ENCODE data around the gene ABI3.

The ABI3 gene

GRCh38 chr17:49198211-49198610 is 12.3 kb upstream of the ABI3 start:
- no peak for DNase-seq

DNA sequence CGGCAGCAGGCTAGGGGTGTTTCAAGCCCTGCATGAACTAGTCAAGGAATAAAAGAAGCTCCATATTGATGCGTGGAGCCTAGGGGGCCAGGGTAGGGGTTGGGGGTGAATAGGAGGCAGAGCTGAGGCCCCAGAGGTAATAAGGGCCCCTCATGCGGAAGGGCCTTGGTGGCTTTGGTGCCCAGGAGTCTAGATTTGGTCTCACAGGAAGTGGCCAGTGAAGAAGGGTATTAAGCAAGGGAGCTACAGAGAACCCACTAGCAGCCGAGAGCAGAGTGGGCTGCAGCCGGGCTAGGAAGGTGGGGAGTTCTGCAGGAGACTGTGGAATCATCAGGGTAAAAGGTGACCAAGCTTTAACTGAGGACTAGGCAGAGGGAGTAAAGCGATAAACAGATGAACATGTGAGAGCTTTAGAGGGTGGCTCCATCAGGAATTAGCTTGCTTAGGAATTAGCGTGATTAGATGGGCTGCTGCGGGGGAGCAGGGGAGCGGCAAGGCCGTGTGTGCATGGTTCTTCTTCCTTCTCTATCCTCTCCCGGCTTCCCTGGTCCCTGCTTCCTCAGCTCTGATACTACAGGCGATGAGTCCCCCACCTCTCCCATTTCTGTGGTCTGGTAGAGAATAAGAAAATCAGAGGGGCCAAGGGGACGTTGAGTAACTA is 10.0 kb upstream of the ABI3 start:
- DNase-seq, result no peak

DNA sequence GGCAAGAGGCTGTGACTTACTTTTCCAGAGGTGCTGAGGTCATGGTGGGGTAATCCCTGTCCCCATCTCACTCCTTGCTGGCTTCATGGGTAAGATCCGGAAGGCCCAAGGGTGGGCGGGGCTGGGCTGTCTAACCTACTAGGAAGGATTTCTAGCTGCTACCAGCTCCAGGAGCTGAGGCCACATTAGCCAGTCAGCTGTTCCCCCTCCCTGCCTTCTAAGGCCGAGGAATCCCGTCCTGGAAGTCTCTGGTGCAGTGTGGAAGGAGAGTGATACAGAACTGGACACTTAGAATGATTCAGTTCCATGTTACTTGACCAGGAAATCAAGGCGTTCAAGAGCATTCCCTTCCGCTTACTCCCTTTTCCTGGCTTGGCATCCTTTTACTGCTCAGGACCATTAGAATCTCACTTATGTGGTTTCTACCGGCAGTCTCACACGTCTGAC is 9.0 kb upstream of the ABI3 start:
- no peak for DNase-seq

GRCh38 chr17:49203796-49204195 is 6.7 kb upstream of the ABI3 start:
- no peak for DNase-seq

GRCh38 chr17:49204516-49204915 is 6.0 kb upstream of the ABI3 start:
- DNase-seq, result no peak

GRCh38 chr17:49209061-49209571 is 1.4 kb upstream of the ABI3 start:
- DNase-seq, result no peak

DNA sequence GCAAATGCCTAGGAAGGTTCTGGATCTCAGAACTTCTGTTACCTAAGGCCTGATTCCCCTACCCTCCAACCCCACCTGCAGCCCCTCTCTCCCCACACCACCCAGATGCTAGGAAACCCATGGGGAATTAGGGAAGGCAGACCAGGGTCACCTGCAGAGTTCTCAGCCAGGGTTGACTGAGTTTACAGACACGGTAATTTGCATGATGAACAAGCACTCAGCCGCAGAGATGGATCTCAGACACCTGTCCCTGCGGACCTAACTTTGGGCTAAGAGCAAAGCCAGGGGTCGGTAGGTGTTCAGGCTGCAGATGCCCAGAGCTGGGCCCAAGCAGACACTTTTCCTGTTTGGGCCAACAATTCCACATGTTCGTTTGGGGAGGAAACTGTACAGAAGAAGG is 2.9 kb downstream of the ABI3 start:
- no peak for DNase-seq

GRCh38 chr17:49213847-49214246 is 3.3 kb downstream of the ABI3 start:
- no peak for DNase-seq

GRCh38 chr17:49214676-49215360 is 4.3 kb downstream of the ABI3 start:
- DNase-seq, result no peak

- no peak for DNase-seq
These were observed 6.0 kb downstream of the ABI3 start for GRCh38 chr17:49216482-49216881.

GRCh38 chr17:49216953-49217650 is 6.6 kb downstream of the ABI3 start:
- DNase-seq, result no peak

DNA sequence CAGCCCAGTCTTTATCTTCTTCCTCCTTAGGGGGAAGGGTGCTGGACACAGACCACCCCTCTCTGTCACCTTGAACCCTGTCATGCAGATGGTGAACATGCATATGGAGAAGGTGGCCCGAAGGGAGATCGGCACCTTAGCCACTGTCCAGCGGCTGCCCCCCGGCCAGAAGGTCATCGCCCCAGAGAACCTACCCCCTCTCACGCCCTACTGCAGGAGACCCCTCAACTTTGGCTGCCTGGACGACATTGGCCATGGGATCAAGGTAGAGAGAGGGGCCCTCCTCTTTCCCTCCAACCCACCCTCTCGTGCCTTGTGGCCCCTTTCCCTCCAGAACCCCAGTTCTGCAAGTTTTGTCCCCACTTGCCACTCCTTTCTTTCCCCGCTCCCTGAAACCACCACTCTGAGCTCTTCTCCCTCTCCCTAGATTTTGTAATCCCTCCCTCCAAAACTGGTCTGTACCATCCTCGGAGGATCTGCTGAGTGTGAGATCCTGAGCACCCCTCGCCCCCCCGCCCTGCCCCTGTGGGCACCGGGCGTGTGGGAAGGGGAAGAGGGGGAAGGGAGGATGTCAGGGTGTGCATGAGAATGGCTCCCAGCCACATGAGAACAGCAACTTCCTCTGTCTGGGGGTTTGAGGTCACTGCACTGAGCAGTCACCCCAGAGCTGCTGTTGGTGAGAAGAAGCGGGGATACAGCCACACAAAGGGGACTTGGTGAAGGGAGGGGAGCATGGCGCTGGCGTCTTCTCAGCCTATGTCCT is 7.3 kb downstream of the ABI3 start:
- no peak for DNase-seq

DNA sequence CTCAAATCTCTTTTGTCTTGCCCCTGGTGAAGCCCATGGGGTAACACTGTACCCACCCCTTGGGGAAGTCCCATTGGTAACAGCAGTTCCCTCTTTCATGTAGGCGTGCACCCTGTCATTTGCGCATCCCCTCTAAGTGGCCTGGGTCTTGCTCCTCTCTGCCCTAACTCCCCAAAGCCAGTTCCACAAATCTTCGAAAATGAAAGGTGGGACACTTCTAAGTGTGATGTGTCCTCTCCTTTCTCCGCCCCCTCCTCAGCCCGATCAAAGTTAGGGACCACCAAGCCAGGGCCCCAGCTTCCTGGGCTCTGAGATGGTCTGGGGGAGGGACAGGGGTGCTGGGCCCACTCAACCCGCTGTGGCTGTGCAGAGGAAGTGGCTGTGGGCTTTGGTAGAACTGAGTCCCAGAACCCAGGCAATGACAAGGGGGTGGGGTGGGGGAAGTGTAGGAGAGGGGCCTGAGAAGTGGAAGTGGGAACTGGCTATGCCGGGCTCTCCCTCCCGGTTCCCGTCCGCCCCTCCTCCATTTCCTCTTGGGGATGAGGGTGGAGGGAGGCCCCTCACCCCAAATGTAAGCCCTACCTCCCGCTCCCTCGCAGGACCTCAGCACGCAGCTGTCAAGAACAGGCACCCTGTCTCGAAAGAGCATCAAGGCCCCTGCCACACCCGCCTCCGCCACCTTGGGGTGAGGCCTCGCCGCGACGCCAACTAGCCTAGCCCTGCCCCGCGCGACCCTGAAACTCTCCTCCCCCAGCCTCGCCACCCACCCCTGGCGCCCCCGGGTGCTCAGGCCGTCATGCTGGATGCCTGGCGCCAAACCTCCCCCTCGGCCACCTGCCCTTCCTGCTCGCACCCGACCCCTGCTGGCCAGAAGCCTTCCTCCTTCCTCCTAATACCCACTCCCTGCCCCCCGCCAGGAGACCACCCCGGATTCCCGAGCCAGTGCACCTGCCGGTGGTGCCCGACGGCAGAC is 8.7 kb downstream of the ABI3 start:
- no peak for DNase-seq

GRCh38 chr17:49219987-49220386 is 9.5 kb downstream of the ABI3 start:
- DNase-seq, result no peak

DNA sequence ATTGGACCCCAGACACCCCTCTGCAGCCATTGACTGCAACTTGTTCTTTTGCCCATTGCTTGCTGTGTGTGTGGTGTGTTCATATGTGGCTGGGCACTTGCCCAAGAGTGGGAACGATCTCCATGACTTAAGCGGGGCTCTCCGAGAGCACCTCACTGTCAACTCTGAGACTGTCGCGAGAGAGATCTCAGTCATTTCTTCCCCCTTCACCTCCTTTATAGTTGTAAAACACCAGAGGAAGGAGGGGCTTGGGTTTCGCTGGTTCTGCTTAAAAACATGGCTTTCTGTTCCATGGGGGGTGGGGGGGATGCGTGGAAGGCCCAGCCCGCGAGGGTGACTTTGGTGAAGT is 12.6 kb downstream of the ABI3 start:
- DNase-seq, result no peak

DNA sequence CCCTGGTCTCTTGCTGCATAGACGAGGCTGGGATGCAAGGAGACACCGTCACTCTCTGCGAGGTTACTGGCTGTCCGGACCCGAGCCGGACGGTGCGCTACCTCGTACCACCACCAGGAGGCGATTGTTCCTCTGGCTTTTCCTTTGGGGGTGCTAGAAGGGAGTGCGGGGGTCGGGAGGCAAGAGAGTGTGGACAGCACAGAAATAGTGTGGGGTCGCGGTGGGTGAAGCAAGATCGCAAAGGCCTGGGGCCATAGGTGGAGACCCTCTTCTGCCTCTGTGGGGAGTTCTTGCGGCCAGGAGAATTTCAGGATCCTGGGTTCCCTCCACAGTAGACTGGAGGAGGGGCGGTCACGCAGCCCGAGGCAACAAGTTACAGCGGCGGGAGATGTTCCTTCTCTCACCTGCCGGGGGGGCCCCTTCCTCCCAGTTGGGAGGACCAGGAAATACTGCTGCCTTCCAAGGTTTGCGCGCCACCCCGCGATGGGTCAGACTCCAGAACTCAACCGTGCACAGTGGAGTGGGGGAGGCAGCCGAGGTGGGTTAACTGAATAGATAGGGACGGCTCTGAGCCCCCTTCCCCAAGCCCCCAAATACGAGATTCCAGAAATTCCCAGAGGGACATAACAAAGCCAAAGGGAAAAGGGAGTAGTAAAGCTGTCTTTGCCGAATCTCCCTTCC is 13.2 kb downstream of the ABI3 start:
- DNase-seq, result no peak

DNA sequence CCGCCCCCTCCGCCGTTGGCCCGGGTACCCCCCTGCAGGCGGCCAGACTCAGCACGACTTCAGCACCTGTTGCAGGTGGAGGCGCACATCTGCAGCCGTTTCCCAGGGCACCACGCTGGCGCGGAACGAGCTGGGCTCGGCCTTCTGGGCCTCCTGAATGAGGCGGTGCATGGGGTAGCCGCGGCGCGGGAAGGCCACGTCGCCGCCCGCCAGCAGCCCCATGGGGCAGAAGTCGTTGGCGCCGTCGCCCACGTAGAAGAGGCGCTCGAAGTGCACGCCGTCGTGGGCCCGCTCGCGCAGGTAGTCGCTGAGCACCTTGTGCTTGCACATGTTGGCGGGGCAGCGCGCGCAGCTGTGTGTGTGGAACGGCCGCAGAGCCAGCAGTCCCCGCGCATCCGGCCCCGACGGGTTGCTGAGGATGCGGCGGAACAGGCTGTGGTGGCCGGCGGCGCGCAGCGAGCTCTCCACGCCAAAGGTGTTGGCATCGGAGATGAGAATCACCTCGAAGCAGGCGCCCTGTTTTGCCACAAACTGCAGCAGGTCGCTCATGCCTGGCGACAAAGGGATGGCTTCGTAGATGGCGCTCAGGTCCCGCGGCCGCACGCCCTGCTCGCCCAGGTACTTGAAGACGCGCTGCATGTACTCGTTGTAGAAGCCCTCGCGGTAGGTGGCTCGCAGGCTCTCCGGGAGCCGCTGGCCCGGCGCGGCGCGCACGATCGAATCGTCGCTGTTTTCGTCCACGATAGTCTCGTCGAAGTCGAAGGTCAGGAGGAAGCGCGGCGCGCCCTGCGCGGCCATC is 13.9 kb downstream of the ABI3 start:
- DNase-seq, result no peak

GRCh38 chr17:49224997-49225337 is 14.5 kb downstream of the ABI3 start:
- no peak for DNase-seq

GRCh38 chr17:49225554-49226236 is 15.2 kb downstream of the ABI3 start:
- DNase-seq, result no peak

Data from NCI-H2107 (cell line).